ENCODE results near the gene SPINDOC.

SPINDOC gene

GRCh38 chr11:63845303-63845702, 32.0 kb downstream of the SPINDOC start:
- no peak for TF ChIP-seq CTCF (IDR thresholded peaks at IDR 0.05; ENCODE audit: low read depth, low read length, missing control alignments)
- DNase-seq (ENCODE audit: extremely low read depth, low read depth) = no peak
- H3K4me3 ChIP-seq (replicated peaks; ENCODE audit: low read depth, low read length) = no peak overlapping the region

- no peak for TF ChIP-seq CTCF (IDR thresholded peaks at IDR 0.05; ENCODE audit: low read depth, low read length, missing control alignments)
- no peak for DNase-seq (ENCODE audit: extremely low read depth, low read depth)
- H3K4me3 ChIP-seq (replicated peaks; ENCODE audit: low read depth, low read length) = no peak overlapping the region
Observed at GRCh38 chr11:63845911-63846310, 32.7 kb downstream of the SPINDOC start.

- no peak overlapping the region for H3K4me3 ChIP-seq (replicated peaks; ENCODE audit: low read depth, low read length)
- DNase-seq (ENCODE audit: extremely low read depth, low read depth) = no peak
- TF ChIP-seq CTCF (IDR thresholded peaks at IDR 0.05; ENCODE audit: low read depth, low read length, missing control alignments) = no peak
Observed at GRCh38 chr11:63846897-63847296, 33.6 kb downstream of the SPINDOC start.

GRCh38 chr11:63847363-63847762, 34.1 kb downstream of the SPINDOC start:
- DNase-seq (ENCODE audit: extremely low read depth, low read depth) = no peak
- no peak for TF ChIP-seq CTCF (IDR thresholded peaks at IDR 0.05; ENCODE audit: low read depth, low read length, missing control alignments)
- H3K4me3 ChIP-seq (replicated peaks; ENCODE audit: low read depth, low read length) = no peak overlapping the region

- no peak overlapping the region for H3K4me3 ChIP-seq (replicated peaks; ENCODE audit: low read depth, low read length)
- no peak for DNase-seq (ENCODE audit: extremely low read depth, low read depth)
- no peak for TF ChIP-seq CTCF (IDR thresholded peaks at IDR 0.05; ENCODE audit: low read depth, low read length, missing control alignments)
Observed at GRCh38 chr11:63849691-63850090, 36.4 kb downstream of the SPINDOC start.

- no peak for TF ChIP-seq CTCF (IDR thresholded peaks at IDR 0.05; ENCODE audit: low read depth, low read length, missing control alignments)
- no peak overlapping the region for H3K4me3 ChIP-seq (replicated peaks; ENCODE audit: low read depth, low read length)
- DNase-seq (ENCODE audit: extremely low read depth, low read depth) = no peak
Observed at GRCh38 chr11:63850920-63851319, 37.7 kb downstream of the SPINDOC start.

GRCh38 chr11:63851364-63851763, 38.1 kb downstream of the SPINDOC start:
- no peak for TF ChIP-seq CTCF (IDR thresholded peaks at IDR 0.05; ENCODE audit: low read depth, low read length, missing control alignments)
- H3K4me3 ChIP-seq (replicated peaks; ENCODE audit: low read depth, low read length) = no peak overlapping the region
- no peak for DNase-seq (ENCODE audit: extremely low read depth, low read depth)
